NB4 (cell line): ENCODE measurements around the gene GKN2.
A peak's percentile ranks its signal among the peaks of the same experiment; 100 is the strongest.

Experiments
- DNase-seq: peaks from one replicate; pipeline ENCODE4 v3.0.0; 2010; ENCODE audit warnings: low read depth
- H3K4me3 ChIP-seq: one replicate; pipeline ENCODE4 v1.5.1; 2011; ENCODE audit warnings: mild to moderate bottlenecking, low read depth, low read length, moderate library complexity
- MYC ChIP-seq: IDR thresholded peaks from 2 replicates; pipeline ENCODE4 v1.6.1; 2011; ENCODE audit warnings: low read depth, low read length
- POLR2A ChIP-seq: IDR thresholded peaks from 2 replicates; pipeline ENCODE4 v1.6.1; 2011; ENCODE audit warnings: mild to moderate bottlenecking; ENCODE audit not compliant: insufficient read length; ENCODE audit errors: extremely low read depth
- TF ChIP-seq, protein P1 (sequence below): IDR thresholded peaks from one replicate; pipeline ENCODE4 v1.5.1; 2012; ENCODE audit warnings: low read depth, low read length
- TF ChIP-seq, protein P2 (sequence below): IDR thresholded peaks from 2 replicates; pipeline ENCODE4 v1.6.1; 2011; ENCODE audit warnings: low read depth, low read length

Gene GKN2

DNA sequence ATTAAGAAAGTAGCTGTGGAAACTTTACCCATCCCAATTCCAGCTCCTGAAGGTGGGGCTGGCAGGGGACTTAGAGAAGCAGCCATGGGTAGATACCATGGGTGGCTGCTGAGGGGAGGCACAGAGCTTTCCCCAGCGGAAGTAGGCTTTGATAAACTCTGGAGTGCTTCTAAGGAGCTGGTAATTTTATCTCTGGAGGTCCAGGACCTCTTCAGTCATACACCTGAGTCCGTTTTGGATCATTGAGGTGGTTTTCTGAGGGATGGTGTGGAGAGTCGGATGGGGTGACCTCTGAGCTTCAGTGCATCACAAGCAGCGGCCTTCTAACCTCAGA lies 44.8 kb downstream of the GKN2 start:
- TF ChIP-seq, protein P1, sequence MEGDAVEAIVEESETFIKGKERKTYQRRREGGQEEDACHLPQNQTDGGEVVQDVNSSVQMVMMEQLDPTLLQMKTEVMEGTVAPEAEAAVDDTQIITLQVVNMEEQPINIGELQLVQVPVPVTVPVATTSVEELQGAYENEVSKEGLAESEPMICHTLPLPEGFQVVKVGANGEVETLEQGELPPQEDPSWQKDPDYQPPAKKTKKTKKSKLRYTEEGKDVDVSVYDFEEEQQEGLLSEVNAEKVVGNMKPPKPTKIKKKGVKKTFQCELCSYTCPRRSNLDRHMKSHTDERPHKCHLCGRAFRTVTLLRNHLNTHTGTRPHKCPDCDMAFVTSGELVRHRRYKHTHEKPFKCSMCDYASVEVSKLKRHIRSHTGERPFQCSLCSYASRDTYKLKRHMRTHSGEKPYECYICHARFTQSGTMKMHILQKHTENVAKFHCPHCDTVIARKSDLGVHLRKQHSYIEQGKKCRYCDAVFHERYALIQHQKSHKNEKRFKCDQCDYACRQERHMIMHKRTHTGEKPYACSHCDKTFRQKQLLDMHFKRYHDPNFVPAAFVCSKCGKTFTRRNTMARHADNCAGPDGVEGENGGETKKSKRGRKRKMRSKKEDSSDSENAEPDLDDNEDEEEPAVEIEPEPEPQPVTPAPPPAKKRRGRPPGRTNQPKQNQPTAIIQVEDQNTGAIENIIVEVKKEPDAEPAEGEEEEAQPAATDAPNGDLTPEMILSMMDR, result no peak
- no peak for TF ChIP-seq POLR2A
- TF ChIP-seq, protein P2, sequence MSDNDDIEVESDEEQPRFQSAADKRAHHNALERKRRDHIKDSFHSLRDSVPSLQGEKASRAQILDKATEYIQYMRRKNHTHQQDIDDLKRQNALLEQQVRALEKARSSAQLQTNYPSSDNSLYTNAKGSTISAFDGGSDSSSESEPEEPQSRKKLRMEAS, result no peak
- no peak for TF ChIP-seq MYC
- no peak for DNase-seq
- H3K4me3 ChIP-seq, result no peak overlapping the region

DNA sequence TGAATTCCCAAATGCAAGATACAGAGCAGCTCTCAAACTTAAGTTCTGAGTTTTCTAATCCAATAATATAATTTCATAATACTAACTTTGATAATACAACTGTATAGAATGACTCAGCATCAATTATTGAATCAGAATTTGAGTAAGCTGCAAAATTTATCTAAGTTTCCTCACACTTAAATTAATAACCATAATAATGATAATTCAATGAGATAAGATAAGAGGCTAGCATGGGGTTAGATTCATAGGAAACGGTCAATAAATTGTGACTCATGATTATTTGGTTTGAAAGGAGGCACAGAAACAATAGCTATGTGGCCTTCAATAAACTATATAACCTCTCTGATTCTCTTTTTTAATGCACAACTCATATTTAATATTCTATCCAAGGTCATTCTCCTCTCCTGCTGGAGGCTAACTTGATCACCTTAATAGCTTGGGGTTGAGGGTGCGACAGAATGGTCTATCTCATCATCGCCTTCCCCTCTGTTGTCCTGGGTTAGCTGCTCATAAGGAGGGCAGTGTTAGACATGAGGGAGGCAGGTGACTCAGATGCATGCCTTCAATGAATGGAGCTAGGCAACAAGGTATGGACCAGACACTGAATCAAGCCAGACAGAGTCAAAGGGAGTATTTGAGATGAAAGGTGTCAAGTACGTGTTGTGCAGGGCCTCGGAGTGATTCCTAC lies 45.3 kb downstream of the GKN2 start:
- DNase-seq, result peak; percentile 39
- H3K4me3 ChIP-seq, result no peak overlapping the region
- TF ChIP-seq, protein P1, result no peak
- TF ChIP-seq POLR2A, result no peak
- no peak for TF ChIP-seq MYC
- TF ChIP-seq, protein P2, result no peak

DNA sequence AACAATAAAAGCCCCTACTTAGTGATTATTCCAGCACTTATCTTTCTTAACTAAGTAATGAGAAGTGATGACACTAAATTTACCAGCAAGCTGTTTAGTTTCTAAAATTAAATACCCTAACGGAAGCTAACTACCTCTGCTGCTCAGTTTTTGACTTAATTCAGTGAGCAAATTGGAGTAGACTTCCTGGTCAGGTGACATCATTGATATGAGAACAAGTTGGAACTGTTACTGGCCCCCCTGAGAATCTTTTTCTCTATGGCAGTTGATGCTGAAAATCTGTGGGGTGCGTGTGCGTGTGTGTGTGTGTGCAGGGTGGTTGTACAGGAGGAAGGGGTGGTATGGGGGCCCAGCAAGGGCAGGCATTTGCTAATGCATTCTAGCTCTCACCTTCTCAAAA lies 46.0 kb downstream of the GKN2 start:
- TF ChIP-seq, protein P1, result no peak
- TF ChIP-seq MYC (no peak), POLR2A (no peak)
- TF ChIP-seq, protein P2, result no peak
- no peak overlapping the region for H3K4me3 ChIP-seq
- peak; percentile 31 for DNase-seq

DNA sequence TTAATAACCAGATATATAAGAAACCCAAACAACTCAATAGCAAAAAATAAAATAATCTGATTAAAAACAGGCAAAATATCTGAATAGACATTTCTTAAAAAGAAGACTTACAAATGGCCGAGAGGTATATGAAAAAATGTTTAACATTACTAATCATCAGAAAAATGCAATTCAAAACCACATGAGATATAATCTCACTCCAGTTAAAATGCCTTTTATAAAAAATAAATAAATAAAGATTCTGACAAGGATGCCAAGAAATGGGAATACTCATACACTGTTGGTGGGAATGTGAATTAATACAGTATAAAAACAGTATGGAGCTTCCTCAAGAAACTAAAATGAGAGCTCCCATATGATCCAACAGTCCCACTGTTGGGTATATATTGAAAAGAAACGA lies 47.6 kb downstream of the GKN2 start:
- no peak for DNase-seq
- TF ChIP-seq POLR2A (no peak), MYC (no peak)
- TF ChIP-seq, protein P2, result no peak
- TF ChIP-seq, protein P1, result no peak
- no peak overlapping the region for H3K4me3 ChIP-seq

DNA sequence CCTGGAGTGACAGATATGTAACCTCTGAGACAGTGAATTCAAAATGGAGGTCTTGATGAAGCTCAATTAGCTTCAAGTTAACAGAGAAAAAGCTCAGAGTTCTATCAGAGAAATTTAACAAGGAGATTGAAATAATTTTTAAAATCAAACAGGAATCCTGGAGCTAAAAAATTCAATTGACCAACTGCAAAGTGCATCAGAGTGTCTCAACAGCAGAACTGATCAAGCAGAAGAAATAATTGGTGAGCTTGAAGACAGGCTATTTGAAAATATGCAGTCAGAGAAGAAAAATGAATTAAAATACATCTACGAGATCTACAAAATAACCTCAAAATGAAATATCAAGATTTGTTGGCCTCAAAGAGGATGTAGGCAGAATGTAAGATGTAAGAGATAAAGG lies 51.1 kb downstream of the GKN2 start:
- no peak overlapping the region for H3K4me3 ChIP-seq
- no peak for DNase-seq
- TF ChIP-seq, protein P1, result no peak
- TF ChIP-seq, protein P2, result no peak
- no peak for TF ChIP-seq MYC
- TF ChIP-seq POLR2A, result no peak
